Measurements from ENCODE around the gene VENTX. TPM values are rescaled to one million over a fixed set of nuclear protein-coding genes. Genes with fewer than 3 reads are reported as not detected.

The VENTX gene
- total RNA-seq, 2 donors from 2014 or later: 0.26 TPM; not detected in 1

DNA sequence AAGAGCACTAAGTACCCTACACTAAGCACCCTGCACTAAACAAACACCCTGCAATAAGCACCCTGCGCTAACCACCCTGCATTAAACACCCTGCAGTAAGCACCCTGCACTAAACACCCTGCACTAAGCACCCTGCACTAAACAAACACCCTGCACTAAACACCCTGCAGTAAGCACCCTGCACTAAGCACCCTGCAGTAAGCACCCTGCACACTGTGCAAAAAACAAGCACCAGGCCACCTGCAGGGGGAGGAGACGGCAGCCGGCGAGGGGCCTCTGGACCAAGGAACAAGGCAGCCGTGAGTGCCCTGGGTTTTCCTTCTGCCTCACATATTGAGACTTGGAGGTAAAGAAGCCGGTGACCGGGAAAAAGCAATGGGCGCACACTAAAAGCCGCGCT, 47.4 kb upstream of the VENTX start:
- Histone ChIP-seq H3K4me1 (no peaks in the 10 kb centered on the region), H3K36me3 (replicated peaks in 1 of 2; ENCODE audit: insufficient read depth in 1 of 2, low read depth in 2 of 2) (no peaks in the 10 kb centered on the region), H3K27ac (no peak overlapping the region), H3K4me3 (no peak overlapping the region), H3K9me3 (no peaks in the 10 kb centered on the region), H3K27me3 (no peaks in the 10 kb centered on the region)
- intact Hi-C loops (cut with DNase I): no loop called here
- DNase-seq (no peak), ATAC-seq (no peak)
- no peak for TF ChIP-seq POLR2A (IDR thresholded peaks at IDR 0.05)
- TF ChIP-seq, protein P1, sequence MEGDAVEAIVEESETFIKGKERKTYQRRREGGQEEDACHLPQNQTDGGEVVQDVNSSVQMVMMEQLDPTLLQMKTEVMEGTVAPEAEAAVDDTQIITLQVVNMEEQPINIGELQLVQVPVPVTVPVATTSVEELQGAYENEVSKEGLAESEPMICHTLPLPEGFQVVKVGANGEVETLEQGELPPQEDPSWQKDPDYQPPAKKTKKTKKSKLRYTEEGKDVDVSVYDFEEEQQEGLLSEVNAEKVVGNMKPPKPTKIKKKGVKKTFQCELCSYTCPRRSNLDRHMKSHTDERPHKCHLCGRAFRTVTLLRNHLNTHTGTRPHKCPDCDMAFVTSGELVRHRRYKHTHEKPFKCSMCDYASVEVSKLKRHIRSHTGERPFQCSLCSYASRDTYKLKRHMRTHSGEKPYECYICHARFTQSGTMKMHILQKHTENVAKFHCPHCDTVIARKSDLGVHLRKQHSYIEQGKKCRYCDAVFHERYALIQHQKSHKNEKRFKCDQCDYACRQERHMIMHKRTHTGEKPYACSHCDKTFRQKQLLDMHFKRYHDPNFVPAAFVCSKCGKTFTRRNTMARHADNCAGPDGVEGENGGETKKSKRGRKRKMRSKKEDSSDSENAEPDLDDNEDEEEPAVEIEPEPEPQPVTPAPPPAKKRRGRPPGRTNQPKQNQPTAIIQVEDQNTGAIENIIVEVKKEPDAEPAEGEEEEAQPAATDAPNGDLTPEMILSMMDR (IDR thresholded peaks at IDR 0.05): no peak
- WGBS, 2 donors: 85 to 94% methylated on average over 10 of the region's 10 CpGs

DNA sequence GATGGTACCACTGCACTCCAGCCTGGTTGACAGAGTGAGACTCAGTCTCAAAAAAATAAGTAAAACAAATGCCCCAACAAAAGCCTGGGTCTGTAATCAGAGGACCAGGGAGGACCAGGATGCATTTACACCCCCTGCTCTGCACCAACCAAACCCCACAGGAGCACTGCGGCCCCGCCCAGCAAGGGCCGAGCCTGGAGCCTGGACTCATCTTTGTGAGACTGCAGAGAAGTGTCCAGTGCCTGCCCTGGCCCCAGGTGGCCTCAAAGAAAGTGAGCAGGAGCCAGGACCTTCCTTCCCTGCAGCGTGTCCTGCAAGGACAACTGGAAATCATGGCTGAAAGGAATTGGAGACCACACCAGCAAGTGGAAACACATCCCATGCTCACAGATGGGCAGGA, 46.0 kb upstream of the VENTX start:
- no peak for DNase-seq
- H3K4me3 ChIP-seq: no peak overlapping the region
- no peak for TF ChIP-seq POLR2A (IDR thresholded peaks at IDR 0.05)
- TF ChIP-seq, protein P1 (IDR thresholded peaks at IDR 0.05): no peak
- no peaks in the 10 kb centered on the region for H3K27me3 ChIP-seq
- 81 to 93% methylated on average over 1 to 4 of the region's 4 CpGs for WGBS, 2 donors
- no peak overlapping the region for H3K27ac ChIP-seq
- no peaks in the 10 kb centered on the region for H3K9me3 ChIP-seq
- no peaks in the 10 kb centered on the region for H3K4me1 ChIP-seq
- intact Hi-C loops (cut with DNase I): no loop called here
- ATAC-seq: no peak
- H3K36me3 ChIP-seq (replicated peaks in 1 of 2; ENCODE audit: insufficient read depth in 1 of 2, low read depth in 2 of 2): no peaks in the 10 kb centered on the region

DNA sequence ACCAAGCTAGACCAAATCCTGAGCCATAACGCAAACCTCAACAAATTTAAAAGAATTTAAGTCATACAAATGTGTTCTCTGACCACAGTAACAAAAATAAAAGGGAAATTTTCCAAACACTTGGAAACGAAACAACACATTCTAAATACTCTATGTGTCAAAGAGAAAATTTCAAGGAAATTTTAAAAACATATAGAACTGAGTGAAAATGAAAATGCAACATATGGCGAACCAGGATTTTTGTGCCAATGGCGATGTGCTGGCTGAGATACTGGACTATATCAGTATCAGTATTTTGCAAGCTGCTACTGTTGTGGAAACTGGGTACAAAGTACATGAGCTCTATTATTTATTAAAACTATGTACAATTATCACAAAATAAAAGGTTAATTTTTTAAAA, 43.5 kb upstream of the VENTX start:
- Histone ChIP-seq H3K9me3 (no peaks in the 10 kb centered on the region), H3K27me3 (no peaks in the 10 kb centered on the region), H3K4me1 (no peaks in the 10 kb centered on the region), H3K27ac (no peak overlapping the region), H3K4me3 (no peak overlapping the region), H3K36me3 (replicated peaks in 1 of 2; ENCODE audit: insufficient read depth in 1 of 2, low read depth in 2 of 2) (no peaks in the 10 kb centered on the region)
- TF ChIP-seq, protein P1 (IDR thresholded peaks at IDR 0.05): no peak
- no peak for TF ChIP-seq POLR2A (IDR thresholded peaks at IDR 0.05)
- DNase-seq (no peak), ATAC-seq (no peak)
- intact Hi-C loops (cut with DNase I): no loop called here
- WGBS, 2 donors: 64 to 68% methylated on average over 4 of the region's 4 CpGs

DNA sequence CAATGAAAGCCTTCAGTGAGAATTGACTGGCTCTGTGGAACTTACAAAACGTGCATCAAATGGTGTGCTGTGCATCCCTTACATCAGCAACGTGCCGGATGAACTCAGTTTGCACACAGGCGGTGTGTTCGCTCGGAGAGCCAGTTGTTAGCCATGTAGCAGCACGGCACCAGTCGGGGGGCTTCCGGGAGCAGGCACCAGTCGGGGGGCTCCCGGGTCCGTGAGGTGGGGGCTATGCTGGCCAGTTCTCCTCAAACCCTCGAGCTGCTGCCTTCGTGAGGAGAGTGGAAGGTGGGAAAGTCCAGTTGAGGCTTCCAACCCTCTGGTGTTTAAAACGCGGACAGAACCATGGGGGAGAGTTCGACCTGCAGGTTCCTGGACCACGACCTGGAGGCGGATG, 42.6 kb upstream of the VENTX start:
- TF ChIP-seq, protein P1 (IDR thresholded peaks at IDR 0.05): no peak
- no peak for TF ChIP-seq POLR2A (IDR thresholded peaks at IDR 0.05)
- DNase-seq (no peak), ATAC-seq (no peak)
- no peak overlapping the region for H3K27ac ChIP-seq
- H3K4me3 ChIP-seq: no peak overlapping the region
- no peaks in the 10 kb centered on the region for H3K9me3 ChIP-seq
- intact Hi-C loops (cut with DNase I): no loop called here
- WGBS, 2 donors: 68 to 82% methylated on average over 17 to 19 of the region's 19 CpGs
- no peaks in the 10 kb centered on the region for H3K27me3 ChIP-seq
- H3K4me1 ChIP-seq: no peaks in the 10 kb centered on the region
- H3K36me3 ChIP-seq (replicated peaks in 1 of 2; ENCODE audit: insufficient read depth in 1 of 2, low read depth in 2 of 2): no peaks in the 10 kb centered on the region

DNA sequence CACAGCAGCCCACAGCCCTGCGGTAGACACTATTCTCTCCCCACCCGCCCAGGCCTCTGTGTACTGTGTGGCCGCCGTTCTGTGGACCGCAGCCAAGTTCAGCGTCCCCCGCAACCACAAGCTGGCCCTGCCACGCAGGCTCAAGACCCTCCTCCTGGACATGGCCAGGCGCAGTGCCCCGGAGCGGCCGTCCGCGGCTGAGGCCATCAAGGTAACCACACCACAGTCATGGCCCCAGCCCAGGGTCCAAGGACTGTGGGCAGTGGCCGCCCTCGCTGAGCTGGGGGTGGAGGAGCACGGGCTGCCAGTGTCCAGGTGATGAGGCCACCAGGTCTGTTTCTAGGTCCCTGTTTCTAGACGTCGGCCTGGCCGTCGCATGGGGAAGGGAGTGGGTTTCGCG, 42.0 kb upstream of the VENTX start:
- TF ChIP-seq POLR2A (IDR thresholded peaks at IDR 0.05): no peak
- TF ChIP-seq, protein P1 (IDR thresholded peaks at IDR 0.05): no peak
- Histone ChIP-seq H3K36me3 (replicated peaks in 1 of 2; ENCODE audit: insufficient read depth in 1 of 2, low read depth in 2 of 2) (no peaks in the 10 kb centered on the region), H3K4me3 (no peak overlapping the region), H3K4me1 (no peaks in the 10 kb centered on the region), H3K27ac (no peak overlapping the region), H3K27me3 (no peaks in the 10 kb centered on the region), H3K9me3 (no peaks in the 10 kb centered on the region)
- no peak for ATAC-seq
- intact Hi-C loops (cut with DNase I): no loop called here
- DNase-seq: no peak
- 83 to 91% methylated on average over 6 to 19 of the region's 23 CpGs for WGBS, 2 donors

Data from body of pancreas (tissue), 4 donors.